ENCODE measurements around the gene EEF2K. TPM values are rescaled to one million over a fixed set of nuclear protein-coding genes. Genes with fewer than 3 reads are reported as not detected.

Gene EEF2K
- total and polyA plus RNA-seq, 2 of the 13 experiments (the other 11 are each of a cell fraction or from before 2014, with no cell fraction given), result 22.0 to 23.8 TPM

DNA sequence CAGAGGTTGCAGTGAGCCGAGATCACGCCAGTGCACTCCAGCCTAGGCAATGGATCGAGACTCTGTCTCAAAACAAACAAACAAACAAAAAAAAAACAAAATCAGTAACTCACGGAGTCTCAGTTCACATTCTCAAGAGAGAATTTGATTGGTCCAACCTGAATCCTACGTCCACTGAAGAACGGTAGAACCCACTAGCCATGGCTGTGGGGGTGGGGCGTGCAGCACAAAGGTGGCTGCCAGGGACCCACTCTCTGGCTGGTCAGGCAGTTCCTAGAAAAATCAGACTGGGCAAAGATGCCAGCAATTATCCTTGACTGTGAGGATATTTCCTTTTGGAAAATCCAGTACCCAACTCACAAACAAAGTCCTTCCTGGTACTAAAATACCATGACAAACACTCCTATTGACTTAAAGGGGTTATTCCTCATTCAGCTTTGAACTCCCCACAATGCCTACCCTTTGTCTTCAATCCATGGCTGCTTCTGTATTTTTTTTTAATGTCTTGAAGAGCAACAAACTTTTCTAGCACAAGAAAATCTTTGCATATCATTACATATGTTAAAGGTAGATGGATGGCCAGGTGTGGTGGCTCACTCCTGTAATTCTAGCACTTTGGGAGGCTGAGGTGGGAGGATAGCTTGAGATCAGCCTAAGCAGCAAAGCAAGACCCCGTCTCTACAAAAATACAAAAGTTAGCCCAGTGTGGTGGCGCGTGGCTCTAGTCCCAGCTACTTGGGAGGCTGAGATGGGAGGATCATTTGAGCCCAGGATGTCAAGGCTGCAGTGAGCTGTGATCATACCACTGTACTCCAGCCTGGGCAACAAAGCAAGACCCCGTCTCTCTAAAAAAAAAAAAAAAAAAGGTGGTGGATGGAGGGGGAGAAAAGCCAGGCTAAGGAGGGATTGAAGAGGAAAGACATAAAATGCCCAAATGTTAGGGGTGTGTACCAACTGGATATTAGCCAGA is 87.3 kb downstream of the EEF2K start:
- in situ Hi-C loops (cut with HindIII; ENCODE audit: extremely low pct_ligation_motif_present, low pct_unique_long_range_greater_than_20kb) (no loop called here), intact Hi-C loops (cut with micrococcal nuclease; ENCODE audit: unreplicated experiment) (no loop called here)
- CTCF ChIA-PET (ENCODE audit: low intra/inter-chr PET ratio, low total read pairs), result interaction anchor here (1.4 kb wide), 1 partner anchor 98 kb away, joined by 3 read pairs; no protein-coding TSS in a partner anchor
- H3K4me1 ChIP-seq (ENCODE audit: insufficient read depth, low read length), result peaks cover 34% of the 10 kb centered on the region
- WGBS (ENCODE audit: low lambda C conversion rate), result 79% methylated on average over 11 of the region's 11 CpGs
- H3K79me2 ChIP-seq (ENCODE audit: insufficient read depth, low read length), result peaks cover 10% of the 10 kb centered on the region
- no peak overlapping the region for H3K9ac ChIP-seq (ENCODE audit: insufficient read depth, low read depth, low read length)
- H3K9me3 ChIP-seq (ENCODE audit: low read length), result no peaks in the 10 kb centered on the region
- H2AFZ ChIP-seq (ENCODE audit: low read length), result no peak overlapping the region
- no peaks in the 10 kb centered on the region; a peak in 1 of 5 replicates for H3K27me3 ChIP-seq (ENCODE audit: control insufficient read depth in 1 of 2, insufficient read depth in 2 of 2, low read length in 2 of 2)
- no peak overlapping the region; a peak in 1 of 6 replicates for H3K4me3 ChIP-seq (replicated peaks in 1 of 3; ENCODE audit: insufficient read depth in 1 of 3, low read depth in 2 of 3, low read length in 3 of 3)
- POLR2A ChIA-PET, result no interaction called here
- peaks cover 7% of the 10 kb centered on the region for H4K20me1 ChIP-seq (ENCODE audit: insufficient read depth, low read length)
- BruUV-seq (replicated peaks), result no TSS peak
- peak; percentile 43 for DNase-seq (ENCODE audit: low spot score)
- H3K36me3 ChIP-seq (replicated peaks in 1 of 2; ENCODE audit: control insufficient read depth in 1 of 2, insufficient read depth in 2 of 2, low read length in 2 of 2), result no peaks in the 10 kb centered on the region
- peak overlapping the region; percentile 34 for H3K4me2 ChIP-seq (ENCODE audit: low read depth, low read length)
- ATAC-seq, result no peak
- FAIRE-seq, result no peak
- H3K27ac ChIP-seq (ENCODE audit: extremely low read length, insufficient read depth, low read length), result no peak overlapping the region
- TF ChIP-seq ZNF558 (CRISPR knock-in tag; IDR thresholded peaks at IDR 0.05; ENCODE audit: borderline replicate concordance) (no peak), POGZ (CRISPR knock-in tag; IDR thresholded peaks at IDR 0.05) (no peak), HOXA9 (CRISPR knock-in tag; IDR thresholded peaks at IDR 0.05; ENCODE audit: borderline replicate concordance) (no peak), SOX5 (CRISPR knock-in tag; IDR thresholded peaks at IDR 0.05; ENCODE audit: borderline replicate concordance) (peak; percentile 82; the same call in 1 of the 2 replicates), KDM3A (CRISPR knock-in tag; IDR thresholded peaks at IDR 0.05; ENCODE audit: low read depth) (no peak), HMG20A (CRISPR knock-in tag; IDR thresholded peaks at IDR 0.05; ENCODE audit: borderline replicate concordance) (0 out of 2 replicates have a peak, but pooled peaks have one; percentile 21), SAP130 (CRISPR knock-in tag; IDR thresholded peaks at IDR 0.05; ENCODE audit: low read depth) (peak; percentile 49), ZSCAN31 (CRISPR knock-in tag; IDR thresholded peaks at IDR 0.05; ENCODE audit: low read depth) (no peak), ARID5B (CRISPR knock-in tag; IDR thresholded peaks at IDR 0.05) (peak; percentile 72), TCF7 (IDR thresholded peaks at IDR 0.05; ENCODE audit: low read depth) (peak; percentile 49; the same call in 1 of the 2 replicates), SMC3 (IDR thresholded peaks at IDR 0.05; ENCODE audit: low read length) (no peak), ZNF121 (CRISPR knock-in tag; IDR thresholded peaks at IDR 0.05) (peak; percentile 91), BCL6 (CRISPR knock-in tag; IDR thresholded peaks at IDR 0.05) (peak; percentile 81), EP300 (IDR thresholded peaks at IDR 0.05; ENCODE audit: low read depth in 2 of 2, low read length in 2 of 2) (no peak), EP300 (CRISPR knock-in tag; IDR thresholded peaks at IDR 0.05; ENCODE audit: borderline replicate concordance) (no peak), ZNF747 (CRISPR knock-in tag; IDR thresholded peaks at IDR 0.05; ENCODE audit: borderline replicate concordance) (0 out of 2 replicates have a peak, but pooled peaks have one; percentile 34), TBX2 (CRISPR knock-in tag; IDR thresholded peaks at IDR 0.05; ENCODE audit: borderline replicate concordance) (0 out of 2 replicates have a peak, but pooled peaks have one; percentile 26)

All from HepG2 (cell line).